Parathyroid adenoma (tissue), 2 donors: Measurements from ENCODE around the gene INO80B.

Source experiments
- H2AFZ ChIP-seq: fragments of 300-600 bp; sonication (generic); one replicate; pipeline ENCODE4 v1.7.0; 2017; ENCODE audit warnings: antibody characterized with exemption, mild to moderate bottlenecking
- H3K27ac ChIP-seq: fragments of 300-600 bp; sonication (generic); one replicate; pipeline ENCODE4 v1.7.0; 2017
- H3K27me3 ChIP-seq: fragments of 300-600 bp; sonication (generic); one replicate; pipeline ENCODE4 v1.7.0; 2017; ENCODE audit warnings: low read length; ENCODE audit not compliant: control insufficient read depth, insufficient read depth
- H3K36me3 ChIP-seq: fragments of 300-600 bp; sonication (generic); one replicate; pipeline ENCODE4 v1.7.0; 2017; ENCODE audit warnings: low read length; ENCODE audit not compliant: control insufficient read depth, insufficient read depth
- H3K4me1 ChIP-seq: fragments of 300-600 bp; sonication (generic); one replicate; pipeline ENCODE4 v1.7.0; 2017; ENCODE audit warnings: control low read depth
- H3K4me2 ChIP-seq: fragments of 300-600 bp; sonication (generic); one replicate; pipeline ENCODE4 v1.7.0; 2017; ENCODE audit warnings: low read length
- H3K4me3 ChIP-seq: fragments of 300-600 bp; sonication (generic); one replicate; pipeline ENCODE4 v1.7.0; 2017; ENCODE audit warnings: low read depth, low read length
- H3K79me2 ChIP-seq: fragments of 300-600 bp; sonication (generic); one replicate; pipeline ENCODE4 v1.7.0; 2017; ENCODE audit warnings: control low read depth
- H3K9ac ChIP-seq: fragments of 300-600 bp; sonication (generic); one replicate; pipeline ENCODE4 v1.7.0; 2017; ENCODE audit warnings: mild to moderate bottlenecking
- H3K9me3 ChIP-seq: fragments of 300-600 bp; sonication (generic); one replicate; pipeline ENCODE4 v1.7.0; 2017; ENCODE audit warnings: low read length; ENCODE audit not compliant: control insufficient read depth
- TF ChIP-seq, protein P1 (sequence below): fragments of 300-600 bp; sonication (generic); IDR thresholded peaks from one replicate; pipeline ENCODE4 v1.7.0; 2017; ENCODE audit warnings: antibody characterized with exemption, mild to moderate bottlenecking
- donor health status: primary hyperparathyroidism.

Gene INO80B

DNA sequence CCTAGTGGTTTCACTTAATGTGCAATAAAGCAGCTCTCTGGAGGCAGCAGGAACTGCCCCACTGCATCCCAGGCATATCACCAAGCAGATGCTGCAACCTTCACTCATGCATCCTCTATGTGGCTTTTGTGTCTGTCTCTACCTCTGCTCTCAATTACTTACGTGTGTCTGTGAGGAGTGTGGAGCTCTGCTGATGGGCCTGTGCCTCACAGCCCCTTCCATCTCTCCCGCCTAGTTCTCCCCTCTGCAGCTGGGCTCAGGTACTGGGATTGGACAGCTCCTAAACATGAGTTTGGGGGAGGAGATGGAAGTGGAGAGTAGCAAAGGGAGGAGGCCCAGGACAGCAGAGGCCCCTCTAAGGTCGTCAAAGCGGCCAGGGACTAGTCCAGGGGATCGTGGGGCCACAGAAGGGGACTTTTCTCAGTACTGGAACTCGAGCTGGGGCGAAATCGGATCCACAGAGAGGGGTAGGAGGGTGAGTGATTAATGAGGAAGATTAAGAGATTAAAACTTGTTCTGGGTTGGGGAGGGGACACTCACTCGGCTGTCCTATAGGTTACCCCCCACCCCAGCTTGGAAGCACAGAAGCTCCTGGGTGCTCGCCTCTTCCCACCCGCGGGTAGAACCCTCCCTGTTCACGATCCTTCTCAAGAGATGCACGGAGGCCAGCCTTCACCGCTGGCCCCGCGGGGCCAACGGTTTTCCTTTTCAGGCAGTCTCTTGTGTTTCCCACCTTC, 46.6 kb downstream of the INO80B start:
- TF ChIP-seq, protein P1, sequence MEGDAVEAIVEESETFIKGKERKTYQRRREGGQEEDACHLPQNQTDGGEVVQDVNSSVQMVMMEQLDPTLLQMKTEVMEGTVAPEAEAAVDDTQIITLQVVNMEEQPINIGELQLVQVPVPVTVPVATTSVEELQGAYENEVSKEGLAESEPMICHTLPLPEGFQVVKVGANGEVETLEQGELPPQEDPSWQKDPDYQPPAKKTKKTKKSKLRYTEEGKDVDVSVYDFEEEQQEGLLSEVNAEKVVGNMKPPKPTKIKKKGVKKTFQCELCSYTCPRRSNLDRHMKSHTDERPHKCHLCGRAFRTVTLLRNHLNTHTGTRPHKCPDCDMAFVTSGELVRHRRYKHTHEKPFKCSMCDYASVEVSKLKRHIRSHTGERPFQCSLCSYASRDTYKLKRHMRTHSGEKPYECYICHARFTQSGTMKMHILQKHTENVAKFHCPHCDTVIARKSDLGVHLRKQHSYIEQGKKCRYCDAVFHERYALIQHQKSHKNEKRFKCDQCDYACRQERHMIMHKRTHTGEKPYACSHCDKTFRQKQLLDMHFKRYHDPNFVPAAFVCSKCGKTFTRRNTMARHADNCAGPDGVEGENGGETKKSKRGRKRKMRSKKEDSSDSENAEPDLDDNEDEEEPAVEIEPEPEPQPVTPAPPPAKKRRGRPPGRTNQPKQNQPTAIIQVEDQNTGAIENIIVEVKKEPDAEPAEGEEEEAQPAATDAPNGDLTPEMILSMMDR: no peak
- peaks cover 1% of the 10 kb centered on the region for H3K79me2 ChIP-seq
- peaks cover 18% of the 10 kb centered on the region for H3K4me1 ChIP-seq
- H3K9me3 ChIP-seq: no peaks in the 10 kb centered on the region
- H3K27me3 ChIP-seq: no peaks in the 10 kb centered on the region
- no peaks in the 10 kb centered on the region for H3K36me3 ChIP-seq
- no peak overlapping the region for H2AFZ ChIP-seq
- H3K27ac ChIP-seq: no peak overlapping the region
- no peak overlapping the region for H3K9ac ChIP-seq
- no peak overlapping the region for H3K4me2 ChIP-seq
- H3K4me3 ChIP-seq: no peak overlapping the region

DNA sequence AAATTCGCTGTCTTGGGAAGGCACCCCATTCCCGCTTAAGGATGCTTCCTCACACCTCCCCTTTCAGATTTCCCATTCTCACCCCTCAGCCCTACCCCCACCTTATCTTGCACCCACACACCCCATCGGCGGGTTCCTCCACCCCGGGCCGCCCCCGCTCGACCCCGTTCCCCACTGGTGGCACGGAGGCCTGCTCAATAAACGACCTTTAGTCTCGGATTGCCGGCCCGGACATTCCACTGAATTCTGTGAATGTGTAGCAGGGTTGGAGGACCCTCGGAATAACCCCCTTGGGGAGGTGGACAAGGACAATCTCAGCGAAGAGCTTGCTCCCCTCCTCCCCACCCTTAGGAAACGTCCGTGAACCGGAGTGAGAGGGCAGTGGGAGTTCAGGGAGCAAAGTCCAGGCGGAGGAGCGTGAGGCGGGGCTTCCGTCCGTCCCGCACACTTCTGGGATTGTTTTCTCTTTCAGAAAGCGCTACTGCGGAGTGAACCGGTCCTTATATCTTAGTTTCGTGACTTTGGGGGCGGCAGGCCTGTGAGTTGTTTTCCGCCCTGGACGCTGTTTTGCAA, 47.3 kb downstream of the INO80B start:
- Histone ChIP-seq H3K4me2 (peak overlapping the region; percentile 39), H3K4me1 (peaks cover 21% of the 10 kb centered on the region), H3K36me3 (no peaks in the 10 kb centered on the region), H3K9me3 (no peaks in the 10 kb centered on the region), H2AFZ (peak overlapping the region; percentile 70), H3K27me3 (no peaks in the 10 kb centered on the region), H3K79me2 (peaks cover 4% of the 10 kb centered on the region), H3K4me3 (peak overlapping the region; percentile 11), H3K9ac (no peak overlapping the region), H3K27ac (no peak overlapping the region)
- TF ChIP-seq, protein P1: no peak

DNA sequence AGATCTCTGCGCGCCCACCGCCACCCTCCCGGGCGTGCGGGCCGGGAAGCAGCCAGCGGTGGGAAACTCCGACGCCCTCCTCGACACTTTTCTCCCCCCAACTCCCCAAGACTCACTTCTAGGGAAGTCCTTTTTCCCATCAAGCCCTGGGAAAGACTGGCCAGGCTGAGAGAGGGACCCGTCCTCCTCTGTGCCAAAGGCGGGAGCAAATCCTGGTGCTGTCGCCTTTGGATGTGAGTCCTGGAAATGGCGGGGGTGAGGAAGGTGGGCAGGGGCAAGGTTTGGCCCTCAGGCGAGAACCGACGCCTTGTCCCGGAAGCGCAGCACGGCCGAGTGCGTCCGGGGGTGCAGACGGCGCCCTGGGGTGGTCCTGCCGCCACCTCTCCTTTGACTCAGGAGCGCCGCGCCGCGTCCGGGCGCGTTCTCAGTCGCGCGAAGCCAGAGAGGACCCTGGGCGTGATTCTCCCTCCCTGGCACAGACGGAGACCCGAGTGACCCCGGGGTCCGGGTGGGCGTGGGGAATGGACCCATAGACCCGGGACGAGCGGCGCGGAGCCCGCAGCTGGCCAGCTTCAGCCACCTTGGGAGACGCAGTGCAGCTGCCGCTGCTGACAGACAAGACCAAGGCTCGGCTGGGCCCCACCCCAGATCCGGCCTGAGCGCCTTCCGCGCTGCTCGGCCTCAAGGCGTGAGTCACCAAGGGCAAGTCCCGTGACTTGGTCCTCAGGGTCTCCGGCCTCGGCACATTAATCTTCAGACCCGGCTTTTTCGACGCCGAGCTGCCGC, 48.0 kb downstream of the INO80B start:
- H3K9me3 ChIP-seq: no peaks in the 10 kb centered on the region
- H3K4me3 ChIP-seq: peak overlapping the region; percentile 11
- no peaks in the 10 kb centered on the region for H3K27me3 ChIP-seq
- H3K9ac ChIP-seq: no peak overlapping the region
- H3K4me1 ChIP-seq: peaks cover 22% of the 10 kb centered on the region
- no peaks in the 10 kb centered on the region for H3K36me3 ChIP-seq
- H3K79me2 ChIP-seq: peaks cover 4% of the 10 kb centered on the region
- TF ChIP-seq, protein P1: no peak
- H3K4me2 ChIP-seq: peak overlapping the region; percentile 39
- H2AFZ ChIP-seq: peak overlapping the region; percentile 70
- H3K27ac ChIP-seq: peak overlapping the region; percentile 20

DNA sequence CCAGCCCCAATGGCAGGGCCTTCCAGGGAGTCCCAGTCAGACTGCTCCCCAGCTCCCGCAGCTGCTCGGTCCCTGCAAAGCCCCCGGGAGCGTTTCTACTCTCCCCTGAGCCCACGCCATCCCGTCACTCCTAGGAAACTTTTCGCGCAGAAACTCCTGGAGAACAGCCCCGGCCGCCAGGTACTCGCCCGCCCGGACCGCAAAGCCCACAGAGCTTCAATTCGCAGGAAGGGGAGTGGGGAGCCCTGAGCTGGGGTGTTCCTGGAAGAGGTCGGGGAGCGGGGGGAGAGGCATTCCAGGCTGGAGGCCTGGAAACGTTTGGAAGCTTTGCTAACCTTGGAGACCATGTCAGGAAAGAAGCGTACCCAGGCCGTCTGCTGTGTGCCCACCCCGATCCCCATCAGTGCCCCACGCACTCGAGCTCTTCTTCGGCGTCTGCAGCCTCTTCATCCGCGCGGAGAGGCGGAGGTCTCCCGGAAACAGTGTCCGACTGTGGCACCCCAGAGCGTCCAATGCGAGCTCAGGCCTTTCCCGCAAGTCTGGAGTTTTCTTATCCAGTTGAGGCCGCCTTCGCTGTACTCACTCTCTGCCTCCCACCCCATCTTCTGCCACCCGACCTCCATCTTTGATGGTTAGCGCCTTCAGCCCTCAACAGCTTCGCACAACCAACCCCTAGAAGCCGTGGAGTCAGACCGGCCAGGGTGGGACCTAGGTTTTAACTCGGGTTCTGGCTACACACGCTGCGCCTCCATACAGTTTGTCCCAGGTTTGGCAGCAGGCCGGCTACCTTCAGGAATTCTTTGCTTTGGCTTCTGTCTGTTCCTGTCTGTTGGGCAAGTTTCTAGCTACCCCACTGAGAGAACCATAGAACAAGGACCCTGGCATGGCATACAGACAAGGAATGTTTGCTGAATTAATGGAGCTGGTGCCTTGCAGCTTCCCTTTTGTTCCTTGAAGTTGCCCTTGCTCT, 48.9 kb downstream of the INO80B start:
- H3K27ac ChIP-seq: peak overlapping the region; percentile 20
- no peak overlapping the region for H3K9ac ChIP-seq
- peaks cover 4% of the 10 kb centered on the region for H3K79me2 ChIP-seq
- peaks cover 24% of the 10 kb centered on the region for H3K4me1 ChIP-seq
- H3K4me3 ChIP-seq: peak overlapping the region; percentile 11
- H3K36me3 ChIP-seq: no peaks in the 10 kb centered on the region
- TF ChIP-seq, protein P1: no peak
- peak overlapping the region; percentile 70 for H2AFZ ChIP-seq
- no peaks in the 10 kb centered on the region for H3K9me3 ChIP-seq
- peak overlapping the region; percentile 1 for H3K4me2 ChIP-seq
- no peaks in the 10 kb centered on the region for H3K27me3 ChIP-seq
